ENCODE measurements around the gene CADM1.

The CADM1 gene

DNA sequence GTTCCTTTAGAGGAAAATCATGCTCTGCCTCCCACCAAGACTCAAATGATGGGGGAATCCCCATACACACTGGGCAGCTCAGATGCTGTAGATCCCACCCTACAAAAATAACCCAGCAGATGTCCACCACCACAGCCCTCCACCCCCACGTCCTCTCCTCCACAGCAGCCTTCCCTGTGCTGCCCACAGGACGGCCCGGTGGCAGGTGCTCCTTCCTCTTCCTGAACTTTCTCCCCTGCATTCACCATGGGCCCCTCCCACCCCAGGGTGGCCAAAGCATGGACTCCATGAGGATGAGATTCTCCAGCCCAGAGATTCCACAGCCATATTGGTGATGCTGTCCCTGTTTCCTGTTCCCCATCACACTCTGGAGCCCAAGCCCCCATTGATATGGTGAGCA, 368.3 kb downstream of the CADM1 start:
- no peak for DNase-seq

DNA sequence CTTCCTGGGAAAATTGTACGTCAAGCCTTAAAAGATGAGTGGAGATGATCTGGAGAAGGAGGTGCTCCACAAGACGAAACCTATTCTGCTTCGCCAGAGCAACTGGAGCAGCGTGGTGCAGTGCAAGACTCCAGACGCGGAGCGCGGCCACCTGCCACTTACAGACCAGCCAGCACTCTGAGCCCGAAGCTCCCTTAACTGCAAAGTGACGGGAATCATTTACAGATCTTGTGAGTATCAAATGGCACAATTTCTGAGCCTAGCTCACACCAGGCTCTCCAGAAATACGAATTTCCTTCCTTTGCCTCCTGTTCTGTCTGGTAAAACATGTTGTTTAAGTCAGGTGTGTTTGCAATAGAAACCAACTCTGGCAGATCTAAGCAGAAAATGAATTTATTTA, 369.3 kb downstream of the CADM1 start:
- DNase-seq: no peak

DNA sequence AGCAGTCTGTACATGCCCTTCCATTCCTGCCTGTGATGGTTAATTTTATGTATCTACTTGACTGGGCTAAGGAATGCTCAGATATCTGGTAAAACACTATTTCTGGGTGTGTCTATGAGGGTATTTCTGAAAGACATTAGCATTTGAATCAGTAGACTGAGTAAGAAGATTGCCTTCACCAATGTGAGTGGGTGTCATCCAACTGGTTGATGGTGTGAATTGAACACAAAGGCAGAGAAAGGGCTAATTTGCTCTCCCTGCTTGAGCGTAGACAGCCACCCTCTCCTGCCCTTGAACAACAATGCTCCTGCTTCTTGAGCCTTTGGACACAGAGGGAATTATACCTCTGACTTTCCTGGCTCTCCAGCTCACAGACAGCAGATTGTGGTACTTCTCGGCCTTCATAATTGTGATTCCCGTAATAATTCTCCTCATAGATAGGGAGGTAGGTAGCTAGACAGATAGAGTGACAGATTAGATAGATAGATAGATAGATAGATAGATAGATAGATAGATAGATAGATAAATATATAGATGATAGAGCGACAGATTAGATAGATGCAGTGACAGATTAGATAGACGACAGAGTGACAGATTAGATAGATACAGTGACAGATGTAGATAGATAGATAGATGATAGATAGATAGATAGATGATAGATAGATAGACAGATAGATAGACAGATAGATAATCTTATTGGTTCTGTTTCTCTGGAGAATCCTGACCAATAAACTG, 370.6 kb downstream of the CADM1 start:
- DNase-seq: no peak

DNA sequence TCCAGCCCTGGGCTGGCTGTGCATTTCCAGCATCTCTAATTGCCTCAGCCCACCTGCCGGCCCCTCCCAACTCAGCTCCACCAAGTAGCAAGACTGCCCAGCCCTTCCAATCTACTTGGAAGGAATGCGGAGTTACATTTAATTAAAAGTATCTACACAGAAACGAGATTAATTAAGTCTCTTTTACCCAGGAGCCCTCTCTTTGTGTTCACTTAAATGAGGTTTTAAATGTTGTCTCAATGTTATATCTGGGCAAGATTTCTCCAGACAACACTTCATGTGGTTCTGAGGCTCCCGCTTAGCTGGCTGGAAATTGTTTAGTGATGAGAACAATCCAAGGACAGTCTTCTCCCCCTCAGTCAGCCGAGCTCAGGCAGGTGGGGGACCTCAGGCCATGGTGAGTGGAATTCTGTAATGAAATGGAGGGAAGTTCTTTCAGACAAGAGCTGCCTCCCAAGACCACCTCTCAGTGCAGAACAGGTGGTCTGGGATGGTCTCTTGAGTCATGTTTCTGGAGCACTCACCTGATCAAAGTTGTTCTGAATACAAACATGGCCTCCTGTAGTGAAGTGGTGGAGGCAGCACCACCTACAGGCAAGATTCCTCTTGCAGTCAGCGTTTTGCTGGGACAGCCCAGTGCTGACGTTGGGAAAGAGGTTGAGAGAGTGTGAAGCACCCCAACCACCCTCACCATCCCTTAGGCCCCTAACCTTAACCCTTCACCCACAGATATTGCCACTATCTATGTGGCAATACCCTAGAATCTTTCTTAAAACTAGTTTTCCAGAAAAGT, 371.6 kb downstream of the CADM1 start:
- no peak for DNase-seq

DNA sequence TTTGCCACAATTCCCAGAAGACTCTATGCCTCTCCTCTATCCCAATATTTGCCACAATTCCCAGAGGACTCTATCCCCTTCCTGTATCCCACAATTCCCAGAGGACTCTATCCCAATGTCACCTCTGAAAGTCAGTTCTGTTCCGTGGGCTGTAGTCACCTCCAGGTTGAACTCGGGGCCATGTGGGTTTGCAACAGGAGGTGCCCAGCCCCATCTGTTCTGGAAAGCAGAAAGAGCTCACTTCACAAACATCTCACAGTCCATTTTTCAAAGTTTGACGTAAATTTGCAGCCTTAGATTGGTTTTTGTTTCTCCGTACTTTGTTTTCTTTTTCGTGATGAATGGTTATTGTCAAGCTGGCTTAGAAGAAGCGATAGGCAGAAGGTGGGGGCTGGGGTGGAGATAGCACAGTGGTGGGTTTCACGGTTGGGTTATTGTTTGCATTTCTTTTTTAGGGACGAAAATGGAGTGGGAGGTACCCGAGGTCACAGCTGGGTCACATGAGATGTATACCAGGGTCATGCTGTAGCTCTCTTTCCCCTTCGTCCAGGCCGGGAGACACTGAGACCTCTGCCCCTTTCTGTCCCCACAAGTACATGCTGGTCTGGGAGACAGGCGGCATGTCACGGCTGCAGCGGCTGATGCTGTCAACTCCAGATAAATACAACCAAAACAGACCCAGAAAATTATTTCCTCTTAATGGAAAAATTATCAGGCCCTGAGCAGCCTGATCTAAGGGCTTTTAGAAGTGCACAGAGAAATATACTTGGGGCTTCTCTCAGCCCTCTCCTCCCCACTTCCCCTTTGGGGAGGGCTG, 374.5 kb downstream of the CADM1 start:
- no peak for DNase-seq

DNA sequence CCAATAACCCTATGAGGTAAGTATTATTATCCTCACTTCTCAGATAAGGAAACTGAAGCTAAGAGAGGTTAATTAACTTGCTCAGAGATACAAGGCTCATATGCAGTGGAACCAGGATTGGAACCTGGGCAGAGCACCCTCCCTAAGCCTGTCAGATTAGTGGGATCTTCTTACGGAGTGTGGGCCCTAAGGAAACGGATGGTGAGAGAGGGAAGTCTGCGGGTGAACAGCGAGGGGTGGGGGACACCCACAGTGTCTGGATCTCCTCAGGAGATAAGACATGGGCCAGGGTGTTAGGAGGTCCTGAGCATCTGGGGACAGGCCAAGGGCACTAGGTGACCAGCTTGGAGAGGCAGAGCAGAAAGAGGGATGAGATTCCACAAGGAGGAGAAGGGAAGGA, 376.0 kb downstream of the CADM1 start:
- DNase-seq: no peak

DNA sequence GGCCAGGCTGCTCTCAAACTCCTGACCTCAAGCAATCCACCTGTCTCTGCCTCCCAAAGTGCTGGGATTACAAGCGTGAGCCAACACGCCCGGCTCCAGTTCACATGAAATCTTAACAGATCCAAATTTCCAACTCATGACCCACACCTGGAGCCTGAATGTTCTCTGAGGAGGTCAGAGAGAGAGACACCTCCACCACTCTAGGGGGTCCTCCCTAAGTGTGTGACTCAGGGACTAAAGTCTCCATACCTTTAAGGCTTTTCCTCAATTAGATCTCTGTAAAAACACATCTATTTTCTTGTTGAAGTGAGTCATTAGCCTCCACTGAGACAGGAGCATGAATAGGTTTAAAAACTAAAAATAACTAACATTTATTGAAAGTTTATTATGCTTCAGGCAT, 376.4 kb downstream of the CADM1 start:
- no peak for DNase-seq

DNA sequence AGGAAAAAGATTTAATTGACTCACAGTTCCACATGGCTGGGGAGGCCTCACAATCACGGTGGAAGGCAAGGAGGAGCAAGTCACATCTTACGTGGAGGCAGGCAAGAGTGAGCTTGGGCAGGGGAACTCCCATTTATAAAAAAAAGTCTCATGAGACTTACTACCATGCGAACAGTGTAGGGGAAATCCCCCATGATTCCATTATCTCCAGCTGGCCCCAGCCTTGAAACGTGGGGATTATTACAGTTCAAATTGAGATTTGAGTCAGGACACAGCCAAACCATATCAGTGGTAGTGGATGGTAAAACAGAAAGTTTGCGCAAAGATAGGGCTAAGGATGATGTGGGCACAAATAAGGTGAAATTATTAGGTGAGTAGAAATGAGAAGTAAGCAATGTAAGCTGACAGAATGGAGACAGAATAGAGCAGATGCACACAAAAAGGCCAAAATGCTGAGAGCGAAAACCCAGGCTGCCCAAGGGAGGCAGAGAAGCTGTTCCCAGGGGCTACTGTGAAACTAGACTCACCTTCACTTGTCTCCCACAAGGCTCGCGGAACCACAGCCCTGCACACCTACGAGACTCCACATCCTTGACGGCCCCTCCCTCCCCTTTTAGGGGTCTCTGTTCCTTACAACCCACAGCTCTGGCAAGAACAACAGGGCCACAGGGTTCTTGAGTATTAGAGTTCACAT, 377.6 kb downstream of the CADM1 start:
- DNase-seq: no peak

DNA sequence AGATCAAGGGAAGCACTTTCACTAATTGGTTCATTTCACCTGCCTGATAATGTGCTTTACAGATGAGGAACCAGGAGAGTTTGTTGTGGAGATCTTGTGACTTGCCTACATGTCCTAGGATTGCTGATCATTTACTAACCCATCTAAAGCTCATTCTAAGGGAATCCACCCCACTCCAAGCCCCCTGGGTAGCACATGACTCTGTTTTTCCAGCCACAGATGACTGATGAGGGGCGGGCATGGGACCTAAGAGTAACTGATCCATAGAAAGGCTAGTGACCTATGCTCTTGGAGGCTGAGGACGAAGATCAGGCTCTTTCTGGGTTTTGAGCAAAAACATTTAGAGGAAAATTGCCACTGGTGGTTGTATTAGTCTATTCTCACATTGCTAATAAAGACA, 378.1 kb downstream of the CADM1 start:
- no peak for DNase-seq

DNA sequence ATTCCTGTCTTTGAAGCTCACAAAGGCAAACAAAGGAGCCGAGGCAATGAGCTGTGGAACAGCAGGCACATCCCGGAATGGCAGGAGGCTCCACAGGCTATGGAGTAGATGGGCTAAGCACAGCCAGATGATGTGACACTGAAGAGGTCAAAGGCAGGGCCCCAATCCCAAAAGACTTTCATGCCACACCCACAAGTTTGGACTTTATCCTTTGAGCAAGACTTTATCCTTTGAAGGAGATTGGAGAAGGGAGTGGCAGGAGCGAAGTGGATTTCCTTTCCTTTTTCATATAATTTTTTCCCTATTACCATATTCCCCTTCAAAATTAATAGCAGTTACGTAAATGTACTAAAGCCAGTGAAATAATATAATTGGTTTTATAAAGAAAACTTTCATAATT, 379.4 kb downstream of the CADM1 start:
- DNase-seq: no peak

DNA sequence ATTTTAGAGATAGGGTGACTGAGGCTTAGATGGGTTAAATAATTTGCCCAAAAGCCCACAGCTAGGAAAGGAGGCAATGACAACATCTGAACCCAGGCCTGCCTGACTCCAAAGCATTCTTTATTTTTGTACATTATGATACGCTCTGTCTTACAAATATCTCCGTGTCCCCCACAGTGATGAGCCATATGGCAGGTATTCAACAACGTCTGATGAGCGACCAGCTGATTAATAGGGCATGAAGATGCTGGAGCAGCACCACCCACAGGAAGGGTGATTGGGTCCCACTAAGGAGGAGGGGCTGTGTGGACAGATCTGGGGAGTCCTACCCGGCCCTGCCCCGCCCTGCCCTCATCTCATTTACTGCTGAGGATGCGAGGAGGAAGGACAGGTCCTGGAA, 380.6 kb downstream of the CADM1 start:
- DNase-seq: no peak

DNA sequence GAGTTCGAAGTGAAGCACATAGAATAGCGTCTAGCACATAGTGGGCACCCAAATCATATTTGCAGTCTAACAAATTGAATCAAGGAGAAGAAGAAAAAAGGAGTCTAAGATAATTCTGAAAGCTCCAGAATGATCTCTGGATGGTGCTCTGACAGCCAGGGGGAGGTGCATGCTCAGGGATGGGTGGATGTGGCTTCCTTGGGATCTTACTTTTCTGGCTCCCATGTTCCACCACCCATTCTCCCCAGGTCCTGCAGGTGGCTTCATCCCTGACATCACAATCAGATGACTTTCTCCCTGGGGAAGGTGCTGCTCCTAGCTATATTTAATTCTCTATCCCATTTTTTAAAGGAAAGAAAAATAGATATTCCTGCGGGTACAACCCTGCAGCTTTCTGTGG, 381.9 kb downstream of the CADM1 start:
- DNase-seq: no peak
